ENCODE data around the gene ACIN1.

The ACIN1 gene

GRCh38 chr14:23056956-23057756 is 37.8 kb downstream of the ACIN1 start, which contains the start of gene CDH24:
Gene CDH24, minus strand, starts transcription at chr14:23057520. Its CDS starts 1,787 bp downstream, at chr14:23055733.
- no peak for DNase-seq

- DNase-seq = no peak
Measured at GRCh38 chr14:23056145-23056955, 38.6 kb downstream of the ACIN1 start.

GRCh38 chr14:23055621-23056144 is 39.3 kb downstream of the ACIN1 start:
- no peak for DNase-seq

- no peak for DNase-seq
Measured at GRCh38 chr14:23055147-23055550, 39.8 kb downstream of the ACIN1 start.

- DNase-seq = no peak
Measured at GRCh38 chr14:23054000-23054811, 40.7 kb downstream of the ACIN1 start.

GRCh38 chr14:23053426-23053825 is 41.5 kb downstream of the ACIN1 start:
- DNase-seq = no peak

GRCh38 chr14:23052671-23053070 is 42.3 kb downstream of the ACIN1 start:
- no peak for DNase-seq

GRCh38 chr14:23052182-23052623 is 42.7 kb downstream of the ACIN1 start:
- DNase-seq = no peak

- no peak for DNase-seq
Measured at GRCh38 chr14:23051141-23052057, 43.5 kb downstream of the ACIN1 start.

- DNase-seq = no peak
Measured at GRCh38 chr14:23049011-23049410, 45.9 kb downstream of the ACIN1 start.

GRCh38 chr14:23047751-23048693 is 46.9 kb downstream of the ACIN1 start:
- no peak for DNase-seq

GRCh38 chr14:23047034-23047634 is 47.8 kb downstream of the ACIN1 start:
- no peak for DNase-seq

- no peak for DNase-seq
Measured at GRCh38 chr14:23045419-23046357, 49.2 kb downstream of the ACIN1 start.

- no peak for DNase-seq
Measured at GRCh38 chr14:23044840-23045239, 50.1 kb downstream of the ACIN1 start.

- no peak for DNase-seq
Measured at GRCh38 chr14:23043754-23044153, 51.2 kb downstream of the ACIN1 start.

GRCh38 chr14:23043145-23043544 is 51.8 kb downstream of the ACIN1 start:
- no peak for DNase-seq

GRCh38 chr14:23042162-23042965 is 52.6 kb downstream of the ACIN1 start, which contains the start of gene PSMB11:
Gene PSMB11, plus strand, starts transcription at chr14:23042212. Its CDS starts 14 bp downstream, at chr14:23042226.
- no peak for DNase-seq

- no peak for DNase-seq
Measured at GRCh38 chr14:23041729-23042128, 53.2 kb downstream of the ACIN1 start.

Measured in NCI-H1930 (cell line).